ENCODE results near the gene AMIGO2.

DNA sequence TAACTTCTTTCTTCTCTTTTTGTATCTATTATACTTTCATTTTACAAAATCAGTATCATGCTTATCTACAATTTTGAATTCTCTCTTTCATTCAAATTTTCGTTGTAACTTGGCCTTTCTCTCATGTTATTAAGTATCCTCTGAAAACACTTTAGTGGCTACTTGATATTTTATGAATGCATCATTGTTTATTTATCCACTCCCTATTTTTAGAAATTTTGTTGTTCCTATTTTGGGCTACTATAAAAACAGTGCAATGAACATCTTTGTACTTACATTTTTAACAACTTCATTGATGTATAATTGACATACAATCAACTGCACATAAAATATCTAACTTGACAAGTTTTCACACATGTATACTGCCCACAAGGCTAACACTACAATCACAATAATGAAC is 44.0 kb upstream of the AMIGO2 start:
- no peak for TF ChIP-seq POLR2A (IDR thresholded peaks at IDR 0.05)
- TF ChIP-seq, protein P1, sequence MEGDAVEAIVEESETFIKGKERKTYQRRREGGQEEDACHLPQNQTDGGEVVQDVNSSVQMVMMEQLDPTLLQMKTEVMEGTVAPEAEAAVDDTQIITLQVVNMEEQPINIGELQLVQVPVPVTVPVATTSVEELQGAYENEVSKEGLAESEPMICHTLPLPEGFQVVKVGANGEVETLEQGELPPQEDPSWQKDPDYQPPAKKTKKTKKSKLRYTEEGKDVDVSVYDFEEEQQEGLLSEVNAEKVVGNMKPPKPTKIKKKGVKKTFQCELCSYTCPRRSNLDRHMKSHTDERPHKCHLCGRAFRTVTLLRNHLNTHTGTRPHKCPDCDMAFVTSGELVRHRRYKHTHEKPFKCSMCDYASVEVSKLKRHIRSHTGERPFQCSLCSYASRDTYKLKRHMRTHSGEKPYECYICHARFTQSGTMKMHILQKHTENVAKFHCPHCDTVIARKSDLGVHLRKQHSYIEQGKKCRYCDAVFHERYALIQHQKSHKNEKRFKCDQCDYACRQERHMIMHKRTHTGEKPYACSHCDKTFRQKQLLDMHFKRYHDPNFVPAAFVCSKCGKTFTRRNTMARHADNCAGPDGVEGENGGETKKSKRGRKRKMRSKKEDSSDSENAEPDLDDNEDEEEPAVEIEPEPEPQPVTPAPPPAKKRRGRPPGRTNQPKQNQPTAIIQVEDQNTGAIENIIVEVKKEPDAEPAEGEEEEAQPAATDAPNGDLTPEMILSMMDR (IDR thresholded peaks at IDR 0.05): no peak
